ENCODE measurements around the gene DNAJC30. TPM values are rescaled to one million over a fixed set of nuclear protein-coding genes. Genes with fewer than 3 reads are reported as not detected.

Gene DNAJC30
- total and polyA plus RNA-seq, 2 donors (not counting 1 experiment from before 2014, with no cell fraction given), result 6.6 to 15.5 TPM

DNA sequence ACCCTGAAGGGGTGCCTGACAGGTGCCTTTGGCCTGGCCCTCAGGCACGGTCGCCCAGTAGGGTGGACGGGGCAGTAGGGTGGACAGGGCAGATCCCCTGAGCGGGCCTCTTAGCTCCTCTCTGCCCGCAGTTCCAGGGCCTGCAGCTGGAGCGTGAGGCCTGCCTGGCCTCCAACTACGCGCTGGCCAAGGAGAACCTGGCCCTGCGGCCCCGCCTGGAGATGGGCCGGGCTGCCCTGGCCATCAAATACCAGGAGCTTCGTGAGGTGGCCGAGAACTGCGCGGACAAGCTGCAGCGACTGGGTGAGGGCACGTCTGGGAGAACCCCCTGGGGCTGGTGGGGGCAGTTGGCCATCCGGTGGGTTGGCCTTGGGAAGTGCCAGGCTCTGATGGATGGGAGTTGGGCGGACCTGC lies 14.0 kb downstream of the DNAJC30 start:
- no peaks in the 10 kb centered on the region for H3K9me3 Mint-ChIP-seq (ENCODE audit: insufficient read depth)
- H3K79me2 ChIP-seq (ENCODE audit: control insufficient read depth, insufficient read depth, low read length), result no peaks in the 10 kb centered on the region
- H3K4me3 Mint-ChIP-seq, result no peak overlapping the region
- no peak overlapping the region for H3K27ac ChIP-seq (ENCODE audit: low read length in 2 of 2)
- peaks cover 0 to 3% (median 0%) of the 10 kb centered on the region in 3 donors for H3K9me3 ChIP-seq (ENCODE audit: control extremely low read depth in 1 of 3, control insufficient read depth in 2 of 3, insufficient read depth in 1 of 3, low read length in 2 of 3)
- ChIA-PET CTCF (interaction anchor here (0.8 kb wide), 1 partner anchor 55 kb away, joined by 3 read pairs; no protein-coding TSS in a partner anchor), POLR2A (interaction anchor here (0.6 to 0.8 kb wide), 2 partner anchors 15 to 144 kb away, joined by 4 read pairs; no protein-coding TSS in a partner anchor)
- H3K4me1 Mint-ChIP-seq, result peaks cover 8% of the 10 kb centered on the region
- no peaks in the 10 kb centered on the region for H4K20me1 ChIP-seq (ENCODE audit: control insufficient read depth, insufficient read depth, low read length, poor library complexity, severe bottlenecking)
- no peaks in the 10 kb centered on the region for H3K36me3 ChIP-seq (replicated peaks in 1 of 2; ENCODE audit: control extremely low read depth in 1 of 2, control insufficient read depth in 1 of 2, extremely low read depth in 1 of 2, insufficient read depth in 2 of 2, low read length in 1 of 2)
- DNase-seq (no peak), ATAC-seq (ENCODE audit: low read depth) (no peak)
- H3K9ac ChIP-seq (ENCODE audit: low read length), result no peak overlapping the region
- intact Hi-C loops (cut with micrococcal nuclease), result no loop called here
- H3K4me2 ChIP-seq (replicated peaks; ENCODE audit: low read depth, low read length, poor library complexity, severe bottlenecking), result peak overlapping the region; percentile 92
- TF ChIP-seq, protein P1, sequence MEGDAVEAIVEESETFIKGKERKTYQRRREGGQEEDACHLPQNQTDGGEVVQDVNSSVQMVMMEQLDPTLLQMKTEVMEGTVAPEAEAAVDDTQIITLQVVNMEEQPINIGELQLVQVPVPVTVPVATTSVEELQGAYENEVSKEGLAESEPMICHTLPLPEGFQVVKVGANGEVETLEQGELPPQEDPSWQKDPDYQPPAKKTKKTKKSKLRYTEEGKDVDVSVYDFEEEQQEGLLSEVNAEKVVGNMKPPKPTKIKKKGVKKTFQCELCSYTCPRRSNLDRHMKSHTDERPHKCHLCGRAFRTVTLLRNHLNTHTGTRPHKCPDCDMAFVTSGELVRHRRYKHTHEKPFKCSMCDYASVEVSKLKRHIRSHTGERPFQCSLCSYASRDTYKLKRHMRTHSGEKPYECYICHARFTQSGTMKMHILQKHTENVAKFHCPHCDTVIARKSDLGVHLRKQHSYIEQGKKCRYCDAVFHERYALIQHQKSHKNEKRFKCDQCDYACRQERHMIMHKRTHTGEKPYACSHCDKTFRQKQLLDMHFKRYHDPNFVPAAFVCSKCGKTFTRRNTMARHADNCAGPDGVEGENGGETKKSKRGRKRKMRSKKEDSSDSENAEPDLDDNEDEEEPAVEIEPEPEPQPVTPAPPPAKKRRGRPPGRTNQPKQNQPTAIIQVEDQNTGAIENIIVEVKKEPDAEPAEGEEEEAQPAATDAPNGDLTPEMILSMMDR (IDR thresholded peaks at IDR 0.05), result no peak
- TF ChIP-seq EZH2 (IDR thresholded peaks at IDR 0.05; ENCODE audit: borderline replicate concordance, insufficient read depth, low read depth, low read length, poor library complexity, severe bottlenecking), result no peak
- H3K27ac Mint-ChIP-seq, result no peak overlapping the region
- 59% methylated on average over 18 of the region's 19 CpGs for WGBS (ENCODE audit: insufficient coverage)
- H3K27me3 ChIP-seq (replicated peaks in 1 of 4; ENCODE audit: control extremely low read depth in 1 of 4, control insufficient read depth in 3 of 4, insufficient read depth in 4 of 4, low read length in 3 of 4), result peaks cover 0 to 43% (median 12%) of the 10 kb centered on the region in 4 experiments
- H3K4me1 ChIP-seq (ENCODE audit: control insufficient read depth in 2 of 2, insufficient read depth in 2 of 2, low read length in 2 of 2), result peaks cover 8 to 16% of the 10 kb centered on the region in 2 donors
- no peak overlapping the region for H3K4me3 ChIP-seq (ENCODE audit: control extremely low read depth in 1 of 5, extremely low read depth in 1 of 5, insufficient read depth in 1 of 5, low read depth in 2 of 5, low read length in 4 of 5)
- H2AFZ ChIP-seq (ENCODE audit: insufficient read depth, low read depth, low read length, poor library complexity, severe bottlenecking), result no peak overlapping the region
- H3K27me3 Mint-ChIP-seq, result peaks cover 26% of the 10 kb centered on the region

DNA sequence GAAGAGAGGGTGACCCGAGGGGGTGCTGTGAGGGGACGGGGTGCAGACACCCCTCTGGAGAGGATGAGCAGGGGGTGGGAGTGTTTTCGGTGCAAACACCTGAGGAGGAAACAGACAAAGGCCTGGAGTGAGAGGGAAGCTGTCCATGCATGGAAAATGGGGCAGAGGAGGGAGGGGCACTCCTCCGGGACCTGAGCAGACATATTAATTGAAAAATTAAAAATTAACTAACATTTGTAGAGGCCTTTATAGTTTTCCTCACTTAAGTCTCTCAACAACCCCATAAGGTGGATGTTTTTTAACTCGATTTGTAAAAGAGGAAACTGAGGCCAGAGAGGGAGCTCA lies 14.4 kb downstream of the DNAJC30 start:
- 3% methylated on average over 3 of the region's 5 CpGs for WGBS (ENCODE audit: insufficient coverage)

More for the DNA sequence above, 14.4 kb downstream of the DNAJC30 start:
- intact Hi-C loops (cut with micrococcal nuclease), result no loop called here
- CTCF ChIA-PET, result interaction anchor here (0.8 kb wide), 1 partner anchor 54 kb away, joined by 3 read pairs; no protein-coding TSS in a partner anchor
- no peak for ATAC-seq (ENCODE audit: low read depth)
- peaks cover 8% of the 10 kb centered on the region for H3K4me1 Mint-ChIP-seq
- no peaks in the 10 kb centered on the region for H4K20me1 ChIP-seq (ENCODE audit: control insufficient read depth, insufficient read depth, low read length, poor library complexity, severe bottlenecking)
- no peak overlapping the region for H3K27ac ChIP-seq (ENCODE audit: low read length in 2 of 2)
- H3K36me3 ChIP-seq (replicated peaks in 1 of 2; ENCODE audit: control extremely low read depth in 1 of 2, control insufficient read depth in 1 of 2, extremely low read depth in 1 of 2, insufficient read depth in 2 of 2, low read length in 1 of 2), result no peaks in the 10 kb centered on the region
- peaks cover 31% of the 10 kb centered on the region for H3K27me3 Mint-ChIP-seq
- H3K79me2 ChIP-seq (ENCODE audit: control insufficient read depth, insufficient read depth, low read length), result no peaks in the 10 kb centered on the region
- no peaks in the 10 kb centered on the region for H3K9me3 Mint-ChIP-seq (ENCODE audit: insufficient read depth)
- POLR2A ChIA-PET, result interaction anchor here (0.6 to 0.8 kb wide), 2 partner anchors 16 to 143 kb away, joined by 4 read pairs; no protein-coding TSS in a partner anchor
- no peak for DNase-seq
- peaks cover 8 to 16% of the 10 kb centered on the region in 2 donors for H3K4me1 ChIP-seq (ENCODE audit: control insufficient read depth in 2 of 2, insufficient read depth in 2 of 2, low read length in 2 of 2)
- peaks cover 0 to 47% (median 14%) of the 10 kb centered on the region in 4 experiments for H3K27me3 ChIP-seq (replicated peaks in 1 of 4; ENCODE audit: control extremely low read depth in 1 of 4, control insufficient read depth in 3 of 4, insufficient read depth in 4 of 4, low read length in 3 of 4)
- peak overlapping the region; percentile 72 for H3K4me3 Mint-ChIP-seq
- H3K4me3 ChIP-seq (ENCODE audit: control extremely low read depth in 1 of 5, extremely low read depth in 1 of 5, insufficient read depth in 1 of 5, low read depth in 2 of 5, low read length in 4 of 5), result no peak overlapping the region
- H3K27ac Mint-ChIP-seq, result no peak overlapping the region
- peak overlapping the region; percentile 92 for H3K4me2 ChIP-seq (replicated peaks; ENCODE audit: low read depth, low read length, poor library complexity, severe bottlenecking)
- peaks cover 0 to 3% (median 0%) of the 10 kb centered on the region in 3 donors for H3K9me3 ChIP-seq (ENCODE audit: control extremely low read depth in 1 of 3, control insufficient read depth in 2 of 3, insufficient read depth in 1 of 3, low read length in 2 of 3)
- TF ChIP-seq, protein P1 (IDR thresholded peaks at IDR 0.05), result no peak
- TF ChIP-seq EZH2 (IDR thresholded peaks at IDR 0.05; ENCODE audit: borderline replicate concordance, insufficient read depth, low read depth, low read length, poor library complexity, severe bottlenecking), result no peak
- H3K9ac ChIP-seq (ENCODE audit: low read length), result no peak overlapping the region
- peak overlapping the region; percentile 79 for H2AFZ ChIP-seq (ENCODE audit: insufficient read depth, low read depth, low read length, poor library complexity, severe bottlenecking)
